Adrenal gland (tissue), 5 donors: ENCODE results near the gene MED13.

ENCODE experiments used
- POLR2A ChIP-seq, 2 donors: fragments of 450-650 bp; IDR thresholded peaks; one replicate each; pipeline ENCODE4 v1.6.1; 2017; ENCODE audit warnings: antibody characterized with exemption in 2 of 2, mild to moderate bottlenecking in 2 of 2, moderate library complexity in 1 of 2
- TF ChIP-seq, protein P1 (sequence below), 6 experiments: fragments of 450-650 bp in 4 of 6; fragments of 200-600 bp in 2 of 6; sonication (generic) in 1 of 6; IDR thresholded peaks; 1 replicate in 5 of 6; 2 replicates in 1 of 6; pipeline versions ENCODE4 v1.5.1 to v1.8.0; 2016 to 2021; ENCODE audit warnings: antibody characterized with exemption in 6 of 6, mild to moderate bottlenecking in 2 of 6, moderate library complexity in 1 of 6
- donor health status: DM: no; HTN: no; CAD: no.

DNA sequence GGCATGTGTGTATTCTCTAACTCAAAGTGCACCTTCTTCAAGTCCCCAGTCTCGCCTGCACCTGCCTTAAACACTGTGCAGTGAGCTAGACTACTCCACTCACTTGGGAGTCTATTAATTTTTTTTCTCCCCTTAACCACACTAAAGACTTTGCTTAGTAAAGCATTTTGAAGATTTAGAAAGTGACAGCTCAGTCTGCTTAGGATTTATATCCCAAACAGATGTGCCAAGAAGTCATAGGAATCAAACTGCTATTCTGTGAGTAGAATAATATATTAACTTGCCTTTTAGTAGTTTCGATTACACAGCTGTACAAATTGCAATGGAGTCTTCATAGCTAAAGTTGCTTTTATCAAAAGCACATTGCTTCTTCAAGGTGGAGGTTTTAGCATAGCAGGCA is 47.2 kb upstream of the MED13 start:
- TF ChIP-seq, protein P1, sequence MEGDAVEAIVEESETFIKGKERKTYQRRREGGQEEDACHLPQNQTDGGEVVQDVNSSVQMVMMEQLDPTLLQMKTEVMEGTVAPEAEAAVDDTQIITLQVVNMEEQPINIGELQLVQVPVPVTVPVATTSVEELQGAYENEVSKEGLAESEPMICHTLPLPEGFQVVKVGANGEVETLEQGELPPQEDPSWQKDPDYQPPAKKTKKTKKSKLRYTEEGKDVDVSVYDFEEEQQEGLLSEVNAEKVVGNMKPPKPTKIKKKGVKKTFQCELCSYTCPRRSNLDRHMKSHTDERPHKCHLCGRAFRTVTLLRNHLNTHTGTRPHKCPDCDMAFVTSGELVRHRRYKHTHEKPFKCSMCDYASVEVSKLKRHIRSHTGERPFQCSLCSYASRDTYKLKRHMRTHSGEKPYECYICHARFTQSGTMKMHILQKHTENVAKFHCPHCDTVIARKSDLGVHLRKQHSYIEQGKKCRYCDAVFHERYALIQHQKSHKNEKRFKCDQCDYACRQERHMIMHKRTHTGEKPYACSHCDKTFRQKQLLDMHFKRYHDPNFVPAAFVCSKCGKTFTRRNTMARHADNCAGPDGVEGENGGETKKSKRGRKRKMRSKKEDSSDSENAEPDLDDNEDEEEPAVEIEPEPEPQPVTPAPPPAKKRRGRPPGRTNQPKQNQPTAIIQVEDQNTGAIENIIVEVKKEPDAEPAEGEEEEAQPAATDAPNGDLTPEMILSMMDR (IDR thresholded peaks at IDR 0.05) = no peak
- TF ChIP-seq POLR2A (IDR thresholded peaks at IDR 0.05) = no peak
